ENCODE results near the gene KDM2B.

- no peak for TF ChIP-seq CTCF (IDR thresholded peaks at IDR 0.05)
- TF ChIP-seq ZFX (IDR thresholded peaks at IDR 0.05; ENCODE audit: borderline replicate concordance) = no peak
These were observed 125.9 kb downstream of the KDM2B start for GRCh38 chr12:121454921-121455320.

Data from 22Rv1 (cell line).